GM19193 (cell line): Measurements from ENCODE around the gene JMJD7.

ENCODE experiments used
- POLR2A ChIP-seq: IDR thresholded peaks from 4 replicates; pipeline ENCODE4 v1.6.1; 2011; ENCODE audit not compliant: insufficient read depth, insufficient read length; ENCODE audit errors: extremely low read depth

The JMJD7 gene

DNA sequence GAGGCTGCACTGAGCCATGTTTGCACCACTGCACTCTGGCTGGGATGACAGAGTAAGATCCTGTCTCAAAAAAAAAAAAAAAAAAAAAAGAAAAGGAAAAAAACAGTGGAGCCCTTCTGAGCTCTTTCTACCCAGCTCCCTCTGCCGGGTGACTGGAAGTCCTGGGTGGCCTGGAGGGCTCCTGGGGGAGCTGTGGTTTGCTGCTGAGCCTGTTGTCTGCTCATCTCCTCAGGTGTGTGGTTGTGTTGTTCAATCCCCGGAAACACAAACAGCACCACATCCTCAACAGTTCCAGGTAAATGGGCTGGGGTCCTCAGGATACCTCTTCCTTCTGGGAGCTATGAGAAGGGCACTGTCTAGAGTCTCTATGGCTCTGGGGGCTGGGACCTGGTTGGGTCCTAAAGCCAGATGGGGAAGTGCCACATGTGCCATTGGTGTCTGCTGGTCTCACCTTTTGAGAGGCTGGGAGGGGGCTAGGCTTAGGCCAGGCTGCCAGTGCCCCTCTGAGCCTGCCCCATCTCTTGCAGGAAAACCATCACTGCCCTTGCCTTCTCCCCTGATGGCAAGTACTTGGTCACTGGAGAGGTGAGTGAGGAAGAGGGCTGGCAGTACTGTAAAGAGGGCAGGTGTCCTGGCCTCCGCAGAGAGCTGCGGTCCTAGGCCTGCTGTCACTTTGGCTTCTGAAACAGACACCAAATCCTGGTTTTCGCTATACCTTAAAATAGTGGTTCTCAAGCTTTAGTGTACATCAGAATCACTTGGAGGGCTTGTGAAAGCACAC, 17.1 kb upstream of the JMJD7 start:
- no peak for TF ChIP-seq POLR2A

DNA sequence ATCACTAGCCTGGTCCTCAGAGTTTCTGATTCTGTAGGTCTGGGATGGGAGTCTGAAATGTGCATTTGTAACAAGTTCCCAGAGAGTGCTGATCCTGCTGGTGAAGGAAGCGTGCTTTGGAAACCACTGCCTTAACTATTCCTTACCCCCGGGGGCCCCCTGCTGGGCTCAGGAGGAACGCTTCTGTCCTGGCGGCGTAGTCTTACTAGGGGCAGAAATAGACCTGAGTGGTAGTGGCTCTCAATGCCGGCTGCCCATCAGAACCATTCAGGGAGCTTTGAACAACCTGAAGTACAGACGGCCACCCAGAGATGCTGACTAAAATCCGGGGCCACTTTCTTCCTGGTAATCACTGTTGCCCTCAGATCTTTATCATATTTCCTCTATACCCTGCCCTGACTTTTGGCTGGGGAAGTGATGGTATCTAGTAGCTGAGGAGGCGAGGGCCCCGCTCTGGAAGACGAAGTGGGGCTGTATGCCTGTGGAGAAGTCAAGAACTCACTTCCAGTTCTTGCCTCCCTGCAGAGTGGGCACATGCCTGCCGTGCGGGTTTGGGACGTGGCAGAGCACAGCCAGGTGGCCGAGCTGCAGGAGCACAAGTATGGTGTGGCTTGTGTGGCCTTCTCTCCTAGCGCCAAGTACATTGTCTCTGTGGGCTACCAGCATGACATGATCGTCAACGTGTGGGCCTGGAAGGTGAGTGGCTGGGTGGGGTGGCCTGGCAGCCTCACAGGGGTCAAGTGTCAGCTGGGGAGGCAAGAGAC, 16.3 kb upstream of the JMJD7 start:
- TF ChIP-seq POLR2A, result no peak

DNA sequence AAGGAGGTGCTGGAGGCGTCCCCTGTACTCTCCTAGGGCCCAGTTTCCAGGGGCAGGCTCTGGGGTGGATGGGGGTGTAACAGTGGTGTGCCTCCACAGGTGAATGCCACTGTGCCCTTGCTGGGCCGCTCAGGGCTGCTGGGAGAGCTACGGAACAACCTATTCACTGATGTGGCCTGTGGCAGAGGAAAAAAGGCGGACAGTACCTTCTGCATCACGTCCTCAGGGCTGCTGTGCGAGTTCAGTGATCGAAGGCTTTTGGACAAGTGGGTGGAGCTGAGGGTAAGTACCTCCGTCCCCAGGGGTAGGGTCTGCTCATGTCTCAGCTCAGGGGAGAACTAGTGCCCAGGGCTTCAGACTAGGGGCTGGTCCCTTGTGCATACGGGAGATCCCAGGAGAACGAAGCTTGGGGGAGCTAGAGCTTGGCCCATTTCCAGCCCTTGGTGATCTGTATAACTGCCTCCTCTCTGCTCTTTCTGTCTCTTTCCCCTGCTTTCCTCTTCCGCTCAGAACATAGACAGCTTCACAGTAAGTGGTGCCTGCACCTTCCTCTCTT, 15.0 kb upstream of the JMJD7 start:
- no peak for TF ChIP-seq POLR2A

DNA sequence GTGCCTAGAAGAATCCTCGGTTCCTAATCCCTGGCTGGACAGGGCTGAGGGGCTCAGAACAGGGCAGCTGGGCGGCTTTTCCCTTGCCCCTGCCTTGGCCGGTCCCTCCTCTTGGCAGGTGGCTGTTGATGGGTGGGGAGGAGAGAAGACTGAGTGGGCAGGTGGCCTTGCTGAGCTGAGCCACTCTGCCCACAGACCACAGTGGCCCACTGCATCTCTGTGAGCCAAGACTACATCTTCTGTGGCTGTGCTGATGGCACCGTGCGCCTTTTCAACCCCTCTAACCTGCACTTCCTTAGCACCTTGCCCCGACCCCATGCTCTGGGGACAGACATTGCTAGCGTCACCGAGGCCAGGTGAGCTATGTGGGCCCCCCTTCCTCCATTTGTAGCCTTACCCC, 14.5 kb upstream of the JMJD7 start:
- no peak for TF ChIP-seq POLR2A

DNA sequence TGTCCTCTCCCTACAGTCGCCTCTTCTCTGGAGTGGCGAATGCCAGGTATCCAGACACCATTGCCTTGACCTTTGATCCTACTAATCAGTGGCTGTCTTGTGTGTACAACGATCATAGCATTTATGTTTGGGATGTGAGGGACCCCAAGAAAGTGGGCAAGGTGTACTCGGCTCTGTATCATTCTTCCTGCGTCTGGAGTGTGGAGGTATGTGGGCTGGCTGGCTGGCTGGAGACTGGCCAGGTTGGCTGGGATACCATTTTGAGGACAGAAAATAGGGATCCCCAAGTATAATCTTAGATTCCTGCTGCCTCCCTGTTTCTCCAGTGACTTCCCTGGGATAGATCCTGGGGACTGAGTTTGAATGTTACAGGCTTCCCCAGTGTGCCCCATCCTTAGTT, 13.4 kb upstream of the JMJD7 start:
- no peak for TF ChIP-seq POLR2A

DNA sequence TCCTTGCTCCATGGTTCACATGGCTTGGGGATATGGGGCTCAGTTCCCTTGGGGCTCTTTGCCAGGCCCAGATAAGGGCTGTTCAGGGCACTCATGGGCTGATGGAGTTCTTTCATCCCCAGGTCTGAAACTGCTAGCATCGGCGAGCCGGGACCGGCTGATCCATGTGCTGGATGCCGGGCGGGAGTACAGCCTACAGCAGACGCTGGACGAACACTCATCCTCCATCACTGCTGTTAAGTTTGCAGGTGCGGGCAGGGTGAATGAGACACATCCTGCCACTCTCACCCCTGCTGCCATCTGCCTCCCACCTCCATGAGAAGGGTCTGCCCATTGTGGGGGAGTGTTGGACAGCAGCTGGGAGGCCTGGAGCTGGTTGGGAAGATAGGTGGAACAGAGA, 11.1 kb upstream of the JMJD7 start:
- TF ChIP-seq POLR2A, result no peak

DNA sequence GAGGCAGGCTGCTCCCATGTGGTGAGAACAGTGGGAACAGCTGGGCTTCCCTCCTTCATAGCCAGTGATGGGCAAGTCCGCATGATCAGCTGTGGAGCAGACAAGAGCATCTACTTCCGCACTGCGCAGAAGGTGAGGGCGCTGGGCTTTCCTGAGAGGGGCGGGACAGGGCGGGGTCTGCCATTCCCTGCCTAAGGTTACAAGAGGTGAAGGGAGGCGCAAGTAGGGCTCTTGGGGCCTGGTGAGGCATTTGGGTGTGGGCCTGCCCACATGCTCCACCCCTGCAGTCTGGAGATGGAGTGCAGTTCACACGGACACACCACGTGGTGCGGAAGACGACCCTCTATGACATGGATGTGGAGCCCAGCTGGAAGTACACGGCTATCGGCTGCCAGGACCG, 10.6 kb upstream of the JMJD7 start:
- no peak for TF ChIP-seq POLR2A

DNA sequence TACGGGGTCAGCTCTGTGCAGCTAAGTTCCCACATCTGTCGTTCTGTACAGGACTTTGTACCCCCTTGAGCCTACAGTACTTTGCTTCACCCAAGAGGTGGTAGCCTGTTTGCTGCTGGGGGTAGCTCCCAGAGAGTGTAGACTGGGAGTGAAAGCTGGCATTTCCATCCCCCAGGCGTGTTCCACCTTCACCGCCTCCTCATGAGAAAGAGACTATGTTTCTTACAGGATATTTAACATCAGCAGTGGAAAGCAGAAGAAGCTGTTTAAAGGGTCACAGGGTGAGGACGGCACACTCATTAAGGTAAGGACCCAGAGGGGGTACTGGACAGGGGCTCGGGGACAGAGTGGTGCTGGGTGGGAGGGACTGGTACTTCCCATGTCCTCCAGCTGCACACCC, 10.1 kb upstream of the JMJD7 start:
- TF ChIP-seq POLR2A, result no peak

DNA sequence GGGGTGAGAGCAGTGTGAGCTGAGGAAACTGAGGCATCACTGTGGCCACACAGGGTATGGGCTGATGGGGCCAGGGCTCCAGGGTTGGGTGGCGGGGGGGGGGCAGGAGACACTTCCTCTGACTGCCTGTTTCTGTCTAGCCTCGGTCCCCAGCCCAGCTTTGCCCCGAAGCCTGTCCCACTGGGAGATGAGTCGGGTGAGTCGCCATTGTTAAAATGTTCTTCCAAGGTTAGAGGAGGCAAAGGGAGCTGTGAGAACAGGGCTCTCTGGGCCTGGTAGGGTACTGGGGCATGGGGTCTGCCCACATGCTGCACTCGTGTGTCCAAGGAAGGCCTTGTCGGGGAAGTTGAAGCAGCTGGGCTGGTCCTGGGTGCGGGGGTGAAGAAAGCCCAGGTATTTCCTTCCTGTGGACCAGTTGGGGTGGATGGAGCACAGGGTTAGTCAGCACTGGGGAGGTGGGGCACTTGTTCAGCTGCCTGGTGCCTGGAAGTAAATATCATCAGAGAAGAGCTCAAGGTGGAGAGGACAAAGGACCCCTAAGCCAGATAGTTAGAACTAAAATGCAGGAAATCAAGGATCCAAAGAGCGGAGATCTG, 8.3 kb upstream of the JMJD7 start:
- no peak for TF ChIP-seq POLR2A

DNA sequence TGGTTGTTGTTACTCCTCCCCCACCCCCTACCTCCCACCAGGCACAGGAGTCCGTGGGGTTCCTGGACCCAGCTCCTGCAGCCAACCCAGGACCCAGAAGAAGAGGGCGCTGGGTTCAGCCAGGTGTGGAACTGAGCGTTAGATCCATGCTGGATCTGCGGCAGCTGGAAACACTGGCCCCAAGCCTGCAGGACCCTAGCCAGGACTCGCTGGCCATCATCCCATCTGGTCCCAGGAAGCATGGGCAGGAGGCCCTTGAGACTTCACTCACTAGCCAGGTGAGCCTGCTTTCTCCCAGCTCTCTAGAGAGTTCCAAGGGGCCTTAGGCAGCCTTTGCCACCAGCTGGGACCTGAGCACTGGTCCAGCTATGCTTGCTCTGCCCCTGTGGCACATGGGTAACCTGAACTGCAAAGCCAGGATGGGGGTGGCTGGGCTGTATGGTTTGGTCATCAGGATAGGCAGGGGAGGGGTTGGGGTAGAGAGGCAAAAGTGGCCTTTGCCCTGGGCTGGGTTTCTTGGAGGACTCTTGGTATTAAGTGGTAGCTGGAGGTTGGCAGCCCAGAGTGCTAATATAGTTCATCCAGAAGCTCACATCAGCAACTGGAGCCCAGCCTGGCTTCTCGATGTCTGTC, 7.0 kb upstream of the JMJD7 start:
- TF ChIP-seq POLR2A, result no peak

DNA sequence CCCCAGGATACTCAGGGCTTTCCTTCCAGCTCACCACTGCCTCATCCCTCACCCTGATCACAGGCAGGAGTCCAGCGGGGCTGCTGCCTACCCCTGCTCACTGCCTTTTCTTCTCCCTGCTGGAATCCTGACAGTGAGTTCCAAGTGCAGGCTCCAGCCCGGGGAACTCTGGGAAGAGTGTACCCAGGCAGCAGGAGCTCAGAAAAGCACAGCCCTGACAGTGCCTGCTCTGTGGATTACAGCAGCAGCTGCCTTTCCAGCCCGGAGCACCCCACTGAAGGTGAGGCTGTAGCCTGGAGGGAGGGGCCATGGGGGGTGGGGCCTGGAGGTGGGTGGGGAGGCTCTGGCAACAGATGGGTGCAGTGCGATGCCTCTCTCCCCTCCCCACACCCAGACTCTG, 6.1 kb upstream of the JMJD7 start:
- TF ChIP-seq POLR2A, result no peak

DNA sequence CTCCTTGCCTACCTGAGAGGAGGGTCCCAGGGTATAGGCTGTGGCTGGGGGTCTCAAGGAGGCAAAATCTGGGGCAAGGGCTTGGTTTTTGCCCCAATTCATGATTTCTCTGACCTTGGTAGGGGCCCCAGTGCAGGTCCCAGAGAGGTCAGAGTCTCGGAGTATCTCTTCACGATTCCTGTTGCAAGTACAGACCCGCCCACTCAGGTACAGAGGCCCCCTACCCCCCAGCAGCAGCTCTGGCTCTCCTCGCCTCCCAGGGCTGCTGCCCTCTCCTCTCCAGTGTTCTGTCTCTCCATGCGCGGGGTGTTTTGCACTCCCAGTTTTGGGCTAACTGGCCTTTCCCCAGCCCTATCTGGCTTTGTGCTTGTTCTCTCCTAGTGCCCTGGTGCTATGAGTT, 5.4 kb upstream of the JMJD7 start:
- no peak for TF ChIP-seq POLR2A

DNA sequence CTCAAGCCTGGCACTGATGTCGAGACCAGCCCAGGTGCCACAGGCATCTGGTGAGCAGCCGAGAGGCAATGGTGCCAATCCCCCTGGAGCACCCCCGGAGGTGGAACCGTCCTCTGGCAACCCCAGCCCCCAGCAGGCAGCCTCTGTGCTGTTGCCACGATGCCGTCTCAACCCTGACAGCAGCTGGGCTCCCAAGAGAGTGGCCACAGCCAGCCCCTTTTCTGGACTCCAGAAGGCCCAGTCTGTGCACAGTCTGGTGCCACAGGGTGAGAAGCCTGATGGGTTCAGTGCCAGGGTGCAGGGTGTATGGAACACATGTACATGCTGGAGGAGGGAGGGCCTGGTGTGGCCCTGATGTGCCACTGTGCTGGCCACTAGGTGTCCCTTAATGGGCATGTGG, 4.9 kb upstream of the JMJD7 start:
- TF ChIP-seq POLR2A, result no peak

DNA sequence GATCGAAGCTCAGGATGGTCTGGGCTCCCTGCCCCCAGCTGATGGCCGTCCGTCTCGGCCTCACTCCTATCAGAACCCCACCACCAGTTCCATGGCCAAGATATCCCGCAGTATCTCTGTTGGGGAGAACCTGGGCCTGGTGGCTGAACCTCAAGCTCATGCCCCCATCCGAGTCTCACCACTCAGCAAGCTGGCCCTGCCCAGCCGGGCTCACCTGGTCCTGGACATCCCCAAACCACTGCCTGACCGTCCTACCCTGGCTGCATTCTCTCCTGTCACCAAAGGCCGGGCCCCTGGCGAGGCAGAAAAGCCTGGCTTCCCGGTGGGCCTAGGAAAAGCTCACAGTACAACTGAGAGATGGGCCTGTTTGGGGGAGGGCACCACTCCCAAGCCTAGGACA, 4.4 kb upstream of the JMJD7 start:
- TF ChIP-seq POLR2A, result no peak

DNA sequence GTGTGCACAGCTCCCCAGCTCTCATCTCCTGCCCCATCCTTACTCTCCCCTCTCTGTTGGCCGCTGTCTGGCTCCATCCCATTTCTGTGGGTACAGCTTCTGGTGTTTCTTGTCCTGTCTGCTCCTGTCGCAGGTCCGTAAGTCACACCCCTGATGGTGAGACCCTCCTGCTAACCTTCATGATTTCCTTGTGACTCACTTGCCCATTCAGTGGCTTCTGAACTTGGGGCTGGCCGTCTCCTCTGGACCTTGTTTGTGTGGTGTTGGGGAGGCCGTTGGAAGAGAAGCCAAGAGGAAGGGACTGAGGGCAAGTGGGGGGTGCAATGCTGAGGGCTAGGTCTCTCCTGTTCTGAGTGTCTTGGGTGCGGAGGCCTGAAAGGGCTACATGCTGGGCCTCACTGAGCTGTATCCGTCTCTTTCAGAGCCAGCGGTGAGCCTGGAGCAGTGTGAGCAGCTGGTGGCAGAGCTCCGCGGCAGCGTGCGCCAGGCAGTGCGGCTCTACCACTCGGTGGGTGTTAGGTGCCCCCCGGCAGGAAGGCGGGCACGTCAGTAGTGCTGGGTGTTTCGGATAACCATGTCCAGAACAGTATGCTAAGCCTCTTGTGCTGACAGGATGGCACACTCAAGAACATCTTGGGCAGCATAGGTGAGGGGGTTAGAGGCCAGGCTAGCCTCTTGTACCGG, 3.7 kb upstream of the JMJD7 start:
- TF ChIP-seq POLR2A, result no peak

DNA sequence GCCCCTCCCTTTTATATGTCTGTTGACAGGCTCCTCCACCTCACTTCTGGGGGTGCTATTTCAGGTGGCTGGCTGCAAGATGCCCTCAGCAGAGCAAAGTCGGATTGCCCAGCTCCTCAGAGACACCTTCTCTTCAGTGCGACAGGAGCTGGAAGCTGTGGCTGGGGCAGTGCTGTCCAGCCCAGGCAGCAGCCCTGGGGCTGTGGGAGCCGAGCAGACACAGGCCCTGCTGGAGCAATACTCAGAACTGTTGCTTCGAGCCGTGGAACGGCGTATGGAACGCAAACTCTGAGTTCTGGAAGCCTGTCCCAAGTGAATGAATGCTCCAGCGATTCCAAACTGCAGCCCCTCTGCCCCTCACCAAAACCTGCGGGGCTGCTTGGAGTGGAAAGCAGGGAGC, 2.7 kb upstream of the JMJD7 start:
- no peak for TF ChIP-seq POLR2A
